Vagina (tissue), 2 donors: Measurements from ENCODE around the gene DGKI. TPM values are rescaled to one million over a fixed set of nuclear protein-coding genes. Genes with fewer than 3 reads are reported as not detected.

ENCODE experiments used
- DNase-seq, 2 donors: peaks; one replicate each; pipeline ENCODE4 v3.0.0-alpha.2; 2017; ENCODE audit errors: extremely low spot score in 2 of 2
- H3K27ac ChIP-seq: fragments of 200-600 bp; sonication (generic); one replicate; pipeline ENCODE4 v1.5.1; 2019
- H3K27me3 ChIP-seq: fragments of 200-600 bp; sonication (generic); one replicate; pipeline ENCODE4 v1.5.1; 2019
- H3K36me3 ChIP-seq, 2 donors: fragments of 200-600 bp; sonication (generic); one replicate each; pipeline ENCODE4 v1.5.1; 2017 to 2019
- H3K4me1 ChIP-seq: fragments of 200-600 bp; sonication (generic); one replicate; pipeline ENCODE4 v1.5.1; 2019
- H3K4me3 ChIP-seq, 2 donors: fragments of 200-600 bp; sonication (generic); 1 replicate in 1 of 2; 2 replicates in 1 of 2; pipeline ENCODE4 v1.5.1; 2016 to 2019
- H3K9me3 ChIP-seq: fragments of 200-600 bp; sonication (generic); one replicate; pipeline ENCODE4 v1.5.1; 2019
- POLR2A ChIP-seq, 2 donors: fragments of 450-650 bp; IDR thresholded peaks; one replicate each; pipeline ENCODE4 v1.6.1; 2017; ENCODE audit warnings: antibody characterized with exemption in 2 of 2, mild to moderate bottlenecking in 2 of 2, moderate library complexity in 2 of 2
- POLR2AphosphoS5 ChIP-seq, 2 donors: sonication (generic); formaldehyde crosslinking; IDR thresholded peaks; one replicate each; pipeline ENCODE4 v1.9.0; 2017; ENCODE audit warnings: antibody characterized with exemption in 2 of 2, mild to moderate bottlenecking in 2 of 2, low read depth in 1 of 2; ENCODE audit not compliant: insufficient read depth in 1 of 2
- intact Hi-C: fragments of 100-400 bp; cut with DNase I; formaldehyde crosslinking; loops from one replicate; pipeline ENCODE4 v1.15.1; 2023
- total RNA-seq: library from RNA; depleted of rRNA; stranded (reverse); fragments of >200 nt; gene quantifications from one replicate; pipeline ENCODE4 v1.2.3, GENCODE V29; 2016
- TF ChIP-seq, protein P1 (sequence below), 3 experiments: fragments of 450-650 bp in 2 of 3; fragments of 200-600 bp in 1 of 3; sonication (generic) in 1 of 3; IDR thresholded peaks; one replicate each; pipeline ENCODE4 v1.5.1; 2017 to 2019; ENCODE audit warnings: antibody characterized with exemption in 3 of 3, mild to moderate bottlenecking in 2 of 3, moderate library complexity in 2 of 3

The DGKI gene
- total RNA-seq, 1 donor from 2014 or later: 1.2 TPM

DNA sequence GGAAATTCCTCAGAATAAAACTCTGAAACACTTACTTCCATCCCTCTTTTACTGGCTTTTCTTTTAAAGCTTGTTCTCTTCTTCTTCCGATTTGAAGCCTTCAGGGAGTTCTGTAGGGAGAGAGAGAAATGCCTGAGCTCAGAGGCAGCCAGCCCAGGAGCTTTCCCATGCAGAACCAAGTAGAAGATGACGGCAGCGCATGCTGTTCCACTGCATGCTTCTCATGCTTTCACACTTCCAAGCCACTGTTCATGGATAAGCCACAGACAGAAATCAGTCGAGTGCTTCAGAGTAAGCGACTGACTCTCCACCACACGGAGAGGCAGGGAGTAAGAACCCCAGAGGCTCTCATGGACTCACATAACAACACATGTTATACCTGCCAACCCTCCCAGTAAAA lies 237.3 kb downstream of the DGKI start:
- DNase-seq: no peak
- Histone ChIP-seq H3K36me3 (no peaks in the 10 kb centered on the region), H3K4me3 (no peak overlapping the region), H3K27me3 (no peaks in the 10 kb centered on the region), H3K4me1 (no peaks in the 10 kb centered on the region), H3K27ac (no peak overlapping the region), H3K9me3 (no peaks in the 10 kb centered on the region)
- TF ChIP-seq POLR2AphosphoS5 (IDR thresholded peaks at IDR 0.05; ENCODE audit: insufficient read depth in 1 of 2, low read depth in 1 of 2) (no peak), POLR2A (IDR thresholded peaks at IDR 0.05) (no peak)
- TF ChIP-seq, protein P1, sequence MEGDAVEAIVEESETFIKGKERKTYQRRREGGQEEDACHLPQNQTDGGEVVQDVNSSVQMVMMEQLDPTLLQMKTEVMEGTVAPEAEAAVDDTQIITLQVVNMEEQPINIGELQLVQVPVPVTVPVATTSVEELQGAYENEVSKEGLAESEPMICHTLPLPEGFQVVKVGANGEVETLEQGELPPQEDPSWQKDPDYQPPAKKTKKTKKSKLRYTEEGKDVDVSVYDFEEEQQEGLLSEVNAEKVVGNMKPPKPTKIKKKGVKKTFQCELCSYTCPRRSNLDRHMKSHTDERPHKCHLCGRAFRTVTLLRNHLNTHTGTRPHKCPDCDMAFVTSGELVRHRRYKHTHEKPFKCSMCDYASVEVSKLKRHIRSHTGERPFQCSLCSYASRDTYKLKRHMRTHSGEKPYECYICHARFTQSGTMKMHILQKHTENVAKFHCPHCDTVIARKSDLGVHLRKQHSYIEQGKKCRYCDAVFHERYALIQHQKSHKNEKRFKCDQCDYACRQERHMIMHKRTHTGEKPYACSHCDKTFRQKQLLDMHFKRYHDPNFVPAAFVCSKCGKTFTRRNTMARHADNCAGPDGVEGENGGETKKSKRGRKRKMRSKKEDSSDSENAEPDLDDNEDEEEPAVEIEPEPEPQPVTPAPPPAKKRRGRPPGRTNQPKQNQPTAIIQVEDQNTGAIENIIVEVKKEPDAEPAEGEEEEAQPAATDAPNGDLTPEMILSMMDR (IDR thresholded peaks at IDR 0.05): no peak
- intact Hi-C loops: no loop called here

DNA sequence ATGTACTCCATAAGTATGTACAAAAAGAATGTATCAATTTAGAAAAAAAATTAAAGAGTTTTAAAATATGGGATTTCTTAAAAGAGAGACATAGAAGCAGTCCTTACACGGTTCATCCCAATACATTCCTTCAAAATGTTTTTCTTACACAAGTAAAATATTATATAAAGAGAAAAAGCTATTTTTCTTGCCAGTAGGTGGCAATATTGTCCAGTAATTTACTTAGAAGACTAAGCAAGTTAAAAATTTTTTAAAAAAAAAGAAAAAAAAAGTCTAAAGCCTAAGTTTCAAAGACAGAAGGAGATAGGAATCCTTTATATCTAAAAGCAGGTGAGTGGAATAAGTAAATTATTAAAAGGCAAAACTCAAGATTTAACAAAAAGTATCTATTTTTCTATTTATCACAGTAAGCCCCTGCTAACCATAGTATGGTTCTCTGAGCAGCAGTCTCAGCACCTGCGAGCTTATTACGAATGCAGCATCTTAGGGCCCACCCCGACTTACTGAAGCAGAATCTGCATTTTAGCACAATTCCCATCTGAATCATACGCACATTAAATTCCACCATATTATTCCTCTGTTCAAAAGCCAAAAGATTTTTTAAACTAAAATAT lies 240.6 kb downstream of the DGKI start:
- H3K27ac ChIP-seq: no peak overlapping the region
- no peaks in the 10 kb centered on the region for H3K9me3 ChIP-seq
- no peak for DNase-seq
- no peak overlapping the region for H3K4me3 ChIP-seq
- no peaks in the 10 kb centered on the region for H3K36me3 ChIP-seq
- no peaks in the 10 kb centered on the region for H3K4me1 ChIP-seq
- intact Hi-C loops: no loop called here
- TF ChIP-seq, protein P1 (IDR thresholded peaks at IDR 0.05): peak in 2 of 3 experiments; percentile 20 to 51
- TF ChIP-seq POLR2A (IDR thresholded peaks at IDR 0.05) (no peak), POLR2AphosphoS5 (IDR thresholded peaks at IDR 0.05; ENCODE audit: insufficient read depth in 1 of 2, low read depth in 1 of 2) (no peak)
- no peaks in the 10 kb centered on the region for H3K27me3 ChIP-seq

DNA sequence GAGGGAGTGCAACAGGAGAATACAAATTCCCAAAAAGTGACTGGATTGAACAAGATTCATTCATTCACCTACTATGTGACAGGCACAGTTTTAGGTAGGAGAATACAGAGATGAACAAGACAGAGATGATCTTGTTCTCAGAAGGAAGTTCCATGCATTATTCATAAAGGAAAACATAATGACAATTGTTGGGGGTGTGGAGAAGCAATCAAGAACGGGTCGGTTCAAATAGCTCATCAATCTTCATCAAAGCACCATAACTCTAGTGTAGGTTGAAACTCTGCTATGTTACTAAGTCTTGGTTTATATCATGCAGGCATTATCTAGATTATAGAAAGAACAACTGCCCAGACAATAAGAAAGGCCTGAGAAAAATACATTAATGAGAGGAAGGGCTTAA lies 243.7 kb downstream of the DGKI start:
- no peaks in the 10 kb centered on the region for H3K4me1 ChIP-seq
- no peak for DNase-seq
- TF ChIP-seq POLR2A (IDR thresholded peaks at IDR 0.05) (no peak), POLR2AphosphoS5 (IDR thresholded peaks at IDR 0.05; ENCODE audit: insufficient read depth in 1 of 2, low read depth in 1 of 2) (no peak)
- TF ChIP-seq, protein P1 (IDR thresholded peaks at IDR 0.05): no peak
- intact Hi-C loops: no loop called here
- H3K4me3 ChIP-seq: no peak overlapping the region
- no peaks in the 10 kb centered on the region for H3K9me3 ChIP-seq
- H3K36me3 ChIP-seq: no peaks in the 10 kb centered on the region
- no peak overlapping the region for H3K27ac ChIP-seq
- H3K27me3 ChIP-seq: no peaks in the 10 kb centered on the region

DNA sequence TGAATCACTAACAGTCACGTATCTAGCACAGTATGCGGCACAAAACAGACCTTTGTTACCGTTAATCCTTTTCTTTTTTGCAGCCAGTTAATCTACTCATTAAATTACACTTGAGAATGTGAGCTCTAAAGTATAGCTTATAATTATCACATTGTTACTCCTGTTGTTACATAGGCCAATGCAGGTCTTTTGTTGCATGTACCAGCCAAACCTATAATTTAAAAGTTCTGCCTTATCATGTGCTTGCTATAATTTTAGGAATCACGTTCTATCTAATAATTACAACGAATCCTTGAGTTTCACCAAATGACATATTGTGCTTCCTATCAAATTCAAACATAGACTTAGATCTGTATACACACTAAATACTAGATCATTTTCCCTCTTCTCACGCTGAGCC lies 245.1 kb downstream of the DGKI start:
- intact Hi-C loops: no loop called here
- H3K27ac ChIP-seq: no peak overlapping the region
- no peaks in the 10 kb centered on the region for H3K9me3 ChIP-seq
- TF ChIP-seq, protein P1 (IDR thresholded peaks at IDR 0.05): no peak
- no peak for TF ChIP-seq POLR2AphosphoS5 (IDR thresholded peaks at IDR 0.05; ENCODE audit: insufficient read depth in 1 of 2, low read depth in 1 of 2)
- TF ChIP-seq POLR2A (IDR thresholded peaks at IDR 0.05): no peak
- H3K4me1 ChIP-seq: no peaks in the 10 kb centered on the region
- H3K4me3 ChIP-seq: no peak overlapping the region
- H3K36me3 ChIP-seq: no peaks in the 10 kb centered on the region
- no peak for DNase-seq
- H3K27me3 ChIP-seq: no peaks in the 10 kb centered on the region

DNA sequence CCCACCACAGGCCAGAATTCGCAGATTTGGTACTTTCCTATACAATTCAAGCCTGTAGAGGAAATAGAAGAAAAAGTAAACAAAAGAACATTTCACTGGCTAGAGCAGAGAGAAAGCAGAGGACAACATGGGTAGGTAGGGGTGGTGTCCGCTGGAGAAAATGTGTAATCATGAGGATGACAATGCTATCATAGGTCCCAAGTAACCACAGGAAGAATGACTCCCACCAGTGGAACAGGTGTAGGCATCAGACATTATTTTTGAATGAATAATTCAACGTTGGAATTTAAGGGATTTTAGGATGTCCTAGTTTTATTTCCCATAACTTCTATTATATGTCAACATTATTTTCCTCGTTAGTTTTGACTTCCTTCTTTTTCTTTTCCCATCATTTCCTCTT lies 248.9 kb downstream of the DGKI start:
- Histone ChIP-seq H3K4me1 (no peaks in the 10 kb centered on the region), H3K9me3 (no peaks in the 10 kb centered on the region), H3K27me3 (no peaks in the 10 kb centered on the region), H3K36me3 (no peaks in the 10 kb centered on the region), H3K27ac (no peak overlapping the region), H3K4me3 (no peak overlapping the region)
- no peak for DNase-seq
- intact Hi-C loops: no loop called here
- TF ChIP-seq, protein P1 (IDR thresholded peaks at IDR 0.05): no peak
